HEK293 (cell line): ENCODE measurements around the gene HOXB13.

ENCODE experiments used
- CTCF ChIA-PET: fragments of 350-600 bp; formaldehyde crosslinking; extraction: SDS; loops from one replicate; lab custom pipeline; 2021; ENCODE audit warnings: antibody characterized with exemption; lab: Yijun Ruan, JAX
- POLR2A ChIA-PET: fragments of 300-600 bp; formaldehyde crosslinking; extraction: SDS; loops from one replicate; lab custom pipeline; 2020; ENCODE audit warnings: antibody characterized with exemption, inconsistent platforms; lab: Yijun Ruan, JAX
- H3K27ac ChIP-seq: fragments of 200-500 bp; sonication (Bioruptor generic); 2 replicates; pipeline ENCODE4 v1.5.1; 2014; ENCODE audit warnings: low read depth, low read length, control low read depth, inconsistent platforms; ENCODE audit errors: extremely low read depth
- H3K36me3 ChIP-seq, 2 experiments: fragments of 200-500 bp in 1 of 2; sonication (Bioruptor generic) in 1 of 2; 1 replicate in 1 of 2; 2 replicates in 1 of 2; pipeline ENCODE4 v1.5.1; 2014 to 2017; ENCODE audit warnings: inconsistent platforms in 2 of 2, low read length in 2 of 2; ENCODE audit not compliant: control insufficient read depth in 2 of 2, insufficient read depth in 1 of 2
- H3K4me1 ChIP-seq: fragments of 200-500 bp; sonication (Bioruptor generic); 2 replicates; pipeline ENCODE4 v1.5.1; 2014; ENCODE audit warnings: mild to moderate bottlenecking, low read length, inconsistent platforms; ENCODE audit not compliant: control insufficient read depth, insufficient read depth
- H3K4me3 ChIP-seq: 2 replicates; pipeline ENCODE4 v1.5.1; 2011; ENCODE audit warnings: low read depth, mild to moderate bottlenecking, control low read depth, low read length, moderate library complexity
- H3K9me3 ChIP-seq: fragments of 200-500 bp; sonication (Bioruptor generic); 2 replicates; pipeline ENCODE4 v1.5.1; 2014; ENCODE audit warnings: low read depth, low read length, inconsistent platforms; ENCODE audit not compliant: control insufficient read depth, insufficient read depth
- CTCF ChIP-seq: fragments of 450-650 bp; formaldehyde crosslinking; IDR thresholded peaks from 2 replicates; pipeline ENCODE4 v1.5.1; 2016; ENCODE audit warnings: missing biosample characterization, missing genetic modification characterization
- GLIS2 ChIP-seq: fragments of 450-650 bp; formaldehyde crosslinking; IDR thresholded peaks from 2 replicates; pipeline ENCODE4 v1.5.1; 2016; ENCODE audit warnings: missing biosample characterization, missing genetic modification characterization
- HOXD13 ChIP-seq: sonication (generic); formaldehyde crosslinking; IDR thresholded peaks from 2 replicates; pipeline ENCODE4 v1.8.0; 2022; ENCODE audit warnings: missing genetic modification reagents, borderline replicate concordance
- MZF1 ChIP-seq: fragments of 450-650 bp; formaldehyde crosslinking; IDR thresholded peaks from 2 replicates; pipeline ENCODE4 v1.5.1; 2017; ENCODE audit warnings: missing biosample characterization, missing genetic modification characterization, borderline replicate concordance
- PATZ1 ChIP-seq: fragments of 450-650 bp; formaldehyde crosslinking; IDR thresholded peaks from 2 replicates; pipeline ENCODE4 v1.5.1; 2016; ENCODE audit warnings: missing biosample characterization, missing genetic modification characterization
- SP7 ChIP-seq: fragments of 450-650 bp; formaldehyde crosslinking; IDR thresholded peaks from 2 replicates; pipeline ENCODE4 v1.5.1; 2016; ENCODE audit warnings: missing biosample characterization, missing genetic modification characterization
- ZBTB20 ChIP-seq: fragments of 450-650 bp; formaldehyde crosslinking; IDR thresholded peaks from 2 replicates; pipeline ENCODE4 v1.5.1; 2016; ENCODE audit warnings: missing biosample characterization, missing genetic modification characterization
- ZBTB48 ChIP-seq: fragments of 450-650 bp; formaldehyde crosslinking; IDR thresholded peaks from 2 replicates; pipeline ENCODE4 v1.5.1; 2016; ENCODE audit warnings: missing biosample characterization, missing genetic modification characterization
- ZBTB49 ChIP-seq: fragments of 450-650 bp; formaldehyde crosslinking; IDR thresholded peaks from 2 replicates; pipeline ENCODE4 v1.5.1; 2016; ENCODE audit warnings: missing biosample characterization, missing genetic modification characterization, low read depth
- ZEB2 ChIP-seq: fragments of 450-650 bp; formaldehyde crosslinking; IDR thresholded peaks from 2 replicates; pipeline ENCODE4 v1.5.1; 2016; ENCODE audit warnings: missing biosample characterization, missing genetic modification characterization
- ZNF10 ChIP-seq: fragments of 450-650 bp; formaldehyde crosslinking; IDR thresholded peaks from 2 replicates; pipeline ENCODE4 v1.5.1; 2017; ENCODE audit warnings: missing biosample characterization, missing genetic modification characterization
- ZNF114 ChIP-seq: fragments of 450-650 bp; formaldehyde crosslinking; IDR thresholded peaks from 2 replicates; pipeline ENCODE4 v1.5.0; 2017; ENCODE audit warnings: missing biosample characterization, missing genetic modification characterization
- ZNF121 ChIP-seq: fragments of 450-650 bp; formaldehyde crosslinking; IDR thresholded peaks from 2 replicates; pipeline ENCODE4 v1.5.1; 2016; ENCODE audit warnings: missing biosample characterization, missing genetic modification characterization
- ZNF138 ChIP-seq: fragments of 450-650 bp; formaldehyde crosslinking; IDR thresholded peaks from 2 replicates; pipeline ENCODE4 v1.5.1; 2016; ENCODE audit warnings: missing biosample characterization, missing genetic modification characterization, borderline replicate concordance
- ZNF311 ChIP-seq: fragments of 450-650 bp; formaldehyde crosslinking; IDR thresholded peaks from 2 replicates; pipeline ENCODE4 v1.5.1; 2017; ENCODE audit warnings: missing biosample characterization, missing genetic modification characterization, borderline replicate concordance
- ZNF37A ChIP-seq: fragments of 450-650 bp; IDR thresholded peaks from 2 replicates; pipeline ENCODE4 v1.5.1; 2018; ENCODE audit warnings: missing biosample characterization, missing genetic modification characterization
- ZNF416 ChIP-seq: fragments of 450-650 bp; formaldehyde crosslinking; IDR thresholded peaks from 2 replicates; pipeline ENCODE4 v1.5.1; 2016; ENCODE audit warnings: missing biosample characterization, missing genetic modification characterization
- ZNF423 ChIP-seq: fragments of 450-650 bp; formaldehyde crosslinking; IDR thresholded peaks from 2 replicates; pipeline ENCODE4 v1.5.1; 2016; ENCODE audit warnings: missing biosample characterization, missing genetic modification characterization
- ZNF501 ChIP-seq: fragments of 450-650 bp; formaldehyde crosslinking; IDR thresholded peaks from 2 replicates; pipeline ENCODE4 v1.5.1; 2016; ENCODE audit warnings: missing biosample characterization, missing genetic modification characterization
- ZNF558 ChIP-seq: fragments of 450-650 bp; formaldehyde crosslinking; IDR thresholded peaks from 2 replicates; pipeline ENCODE4 v1.5.1; 2016; ENCODE audit warnings: missing biosample characterization, missing genetic modification characterization
- ZNF654 ChIP-seq: fragments of 450-650 bp; formaldehyde crosslinking; IDR thresholded peaks from 2 replicates; pipeline ENCODE4 v1.5.1; 2016; ENCODE audit warnings: low read depth, missing biosample characterization, missing genetic modification characterization
- ZNF670 ChIP-seq: fragments of 450-650 bp; formaldehyde crosslinking; IDR thresholded peaks from 2 replicates; pipeline ENCODE4 v1.5.1; 2016; ENCODE audit warnings: missing biosample characterization, missing genetic modification characterization, low read depth
- ZNF707 ChIP-seq: fragments of 450-650 bp; formaldehyde crosslinking; IDR thresholded peaks from 2 replicates; pipeline ENCODE4 v1.5.1; 2016; ENCODE audit warnings: missing biosample characterization, missing genetic modification characterization
- ZNF76 ChIP-seq: fragments of 450-650 bp; formaldehyde crosslinking; IDR thresholded peaks from 2 replicates; pipeline ENCODE4; 2016; ENCODE audit warnings: low read depth, missing biosample characterization, missing genetic modification characterization, borderline replicate concordance
- TF ChIP-seq, protein P1 (sequence below): fragments of 450-650 bp; formaldehyde crosslinking; IDR thresholded peaks from 2 replicates; pipeline ENCODE4 v1.5.1; 2016; ENCODE audit warnings: missing biosample characterization, missing genetic modification characterization

HOXB13 gene

DNA sequence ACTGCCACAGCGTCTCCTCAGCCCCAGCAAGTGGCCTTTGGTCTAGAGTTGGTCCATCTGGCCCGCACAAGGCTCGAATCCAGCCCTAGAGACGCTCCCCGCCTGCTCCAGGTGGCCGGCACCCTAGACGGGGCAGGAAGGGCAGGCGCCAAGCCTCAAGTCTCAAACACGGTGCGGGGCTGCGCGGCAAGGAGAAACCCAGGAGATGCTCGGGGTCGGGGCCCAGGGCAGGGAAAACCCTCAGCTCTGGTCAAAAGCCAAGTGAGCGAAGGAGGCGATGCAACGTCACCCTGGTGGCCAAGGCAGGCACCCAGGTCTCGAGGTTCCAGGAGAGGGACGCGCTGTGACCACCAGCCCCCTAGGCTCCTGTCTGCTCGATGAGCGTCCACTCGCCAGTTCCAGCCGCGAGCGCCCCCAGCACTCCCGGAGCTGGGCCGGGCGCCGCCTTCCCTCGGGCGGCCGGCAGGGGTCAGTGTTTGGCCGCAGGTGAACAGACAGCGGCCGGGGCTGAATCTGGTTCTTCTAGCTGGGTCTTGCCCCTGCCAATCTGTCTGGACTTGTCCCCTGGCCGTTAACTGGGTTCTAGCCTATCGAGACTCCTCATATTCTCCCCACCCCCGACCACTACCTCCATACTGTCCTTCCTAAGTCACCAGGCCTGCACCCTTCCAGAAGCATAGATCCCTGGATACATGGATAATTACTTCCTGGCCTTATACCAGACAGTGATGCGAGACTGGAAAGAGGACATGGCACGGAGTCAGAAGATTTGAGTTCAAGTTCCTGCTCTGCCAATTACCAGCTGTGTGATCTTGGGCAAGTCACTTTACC lies 50.2 kb downstream of the HOXB13 start (continued):
- TF ChIP-seq ZNF114 (tag by site-specific recombination) (no peak), ZBTB48 (tag by site-specific recombination) (peak; percentile 37; the same call in 1 of the 2 replicates), ZNF37A (tag by site-specific recombination) (no peak), GLIS2 (tag by site-specific recombination) (peak; percentile 40; the same call in 1 of the 2 replicates), ZNF10 (no peak), ZNF654 (peak; percentile 83), PATZ1 (tag by site-specific recombination) (peak; percentile 57; the same call in 1 of the 2 replicates), ZNF311 (no peak), SP7 (peak; percentile 60), ZBTB20 (peak; percentile 34), CTCF (peak; percentile 98), ZEB2 (tag by site-specific recombination) (0 out of 2 replicates have a peak, but pooled peaks have one; percentile 35), HOXD13 (no peak), ZNF707 (tag by site-specific recombination) (no peak), ZNF558 (no peak)
- TF ChIP-seq, protein P1, sequence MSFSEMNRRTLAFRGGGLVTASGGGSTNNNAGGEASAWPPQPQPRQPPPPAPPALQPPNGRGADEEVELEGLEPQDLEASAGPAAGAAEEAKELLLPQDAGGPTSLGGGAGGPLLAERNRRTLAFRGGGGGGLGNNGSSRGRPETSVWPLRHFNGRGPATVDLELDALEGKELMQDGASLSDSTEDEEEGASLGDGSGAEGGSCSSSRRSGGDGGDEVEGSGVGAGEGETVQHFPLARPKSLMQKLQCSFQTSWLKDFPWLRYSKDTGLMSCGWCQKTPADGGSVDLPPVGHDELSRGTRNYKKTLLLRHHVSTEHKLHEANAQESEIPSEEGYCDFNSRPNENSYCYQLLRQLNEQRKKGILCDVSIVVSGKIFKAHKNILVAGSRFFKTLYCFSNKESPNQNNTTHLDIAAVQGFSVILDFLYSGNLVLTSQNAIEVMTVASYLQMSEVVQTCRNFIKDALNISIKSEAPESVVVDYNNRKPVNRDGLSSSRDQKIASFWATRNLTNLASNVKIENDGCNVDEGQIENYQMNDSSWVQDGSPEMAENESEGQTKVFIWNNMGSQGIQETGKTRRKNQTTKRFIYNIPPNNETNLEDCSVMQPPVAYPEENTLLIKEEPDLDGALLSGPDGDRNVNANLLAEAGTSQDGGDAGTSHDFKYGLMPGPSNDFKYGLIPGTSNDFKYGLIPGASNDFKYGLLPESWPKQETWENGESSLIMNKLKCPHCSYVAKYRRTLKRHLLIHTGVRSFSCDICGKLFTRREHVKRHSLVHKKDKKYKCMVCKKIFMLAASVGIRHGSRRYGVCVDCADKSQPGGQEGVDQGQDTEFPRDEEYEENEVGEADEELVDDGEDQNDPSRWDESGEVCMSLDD, result 0 out of 2 replicates have a peak, but pooled peaks have one; percentile 29

DNA sequence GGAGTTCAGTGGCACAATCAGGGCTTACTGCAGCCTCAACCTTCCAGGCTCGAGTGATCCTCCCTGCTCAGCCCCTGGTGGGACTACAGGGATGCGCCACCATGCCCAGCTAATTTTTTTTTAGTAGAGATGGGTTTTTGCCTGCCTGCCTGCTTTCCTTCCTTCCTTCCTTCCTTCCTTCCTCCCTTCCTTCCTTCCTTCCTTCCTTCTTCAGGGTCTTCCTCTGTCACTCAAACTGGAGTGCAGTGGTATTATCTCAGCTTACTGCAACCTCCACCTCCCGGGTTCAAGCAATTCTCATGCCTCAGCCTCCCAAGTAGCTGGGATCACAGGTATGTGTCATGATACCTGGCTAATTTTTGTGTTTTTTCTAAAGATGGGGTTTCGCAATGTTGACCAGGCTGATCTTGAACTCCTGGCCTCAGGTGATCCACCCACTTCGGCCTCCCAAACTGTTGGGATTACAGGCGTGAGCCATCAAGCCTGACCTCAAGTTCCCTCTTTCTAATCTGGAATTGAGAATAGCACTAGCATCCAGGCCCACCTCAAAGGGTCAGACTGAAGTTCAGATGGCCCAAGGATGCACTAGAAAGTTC lies 51.5 kb downstream of the HOXB13 start:
- POLR2A ChIA-PET, result no interaction called here
- Histone ChIP-seq H3K9me3 (no peaks in the 10 kb centered on the region), H3K36me3 (no peaks in the 10 kb centered on the region), H3K4me3 (no peak overlapping the region), H3K4me1 (no peaks in the 10 kb centered on the region), H3K27ac (no peak overlapping the region)
- CTCF ChIA-PET, result interaction anchor here (0.6 to 17.1 kb wide), 13 partner anchors 8 to 461 kb away, joined by 3 to 365 read pairs (median 10); partner anchors contain the start of genes HOXB13, PRAC2 and TTLL6
- TF ChIP-seq ZNF423 (tag by site-specific recombination) (no peak), MZF1 (tag by site-specific recombination) (no peak), ZNF138 (tag by site-specific recombination) (no peak), ZBTB49 (no peak), CTCF (0 out of 2 replicates have a peak, but pooled peaks have one; percentile 22), ZNF121 (tag by site-specific recombination) (no peak), ZNF76 (tag by site-specific recombination) (no peak), ZNF416 (tag by site-specific recombination) (no peak), ZNF670 (tag by site-specific recombination) (no peak), ZNF501 (tag by site-specific recombination) (no peak)
